GM23248 (cell line): ENCODE data around the gene GIN1.

Experiments
- EZH2 ChIP-seq: fragments of 200-600 bp; sonication (generic); IDR thresholded peaks from 2 replicates; pipeline ENCODE4 v1.6.1; 2018; ENCODE audit warnings: antibody characterized with exemption, mild to moderate bottlenecking; ENCODE audit not compliant: insufficient read depth, poor library complexity, severe bottlenecking
- EZH2phosphoT487 ChIP-seq: fragments of 200-600 bp; sonication (generic); IDR thresholded peaks from 2 replicates; pipeline ENCODE4 v1.6.1; 2018; ENCODE audit warnings: antibody characterized with exemption, moderate library complexity, mild to moderate bottlenecking, low read depth; ENCODE audit not compliant: insufficient read depth

- TF ChIP-seq EZH2phosphoT487 (no peak), EZH2 (no peak)
Measured at GRCh38 chr5:103041071-103041676, 78.8 kb downstream of the GIN1 start.
